HL-60/S4 treated with phorbol 12-myristate 13-acetate at 8.2 ng/mL for 4 days and 3 days (cell line): ENCODE measurements around the gene IFI27L1.

Experiments
- in situ Hi-C: fragments of 300-500 bp; cut with MboI; formaldehyde crosslinking; loops from 2 replicates; pipeline ENCODE4 v1.15.0; 2022; ENCODE audit warnings: low sequenced_read_pairs

The IFI27L1 gene

GRCh38 chr14:94113490-94113889 lies 32.4 kb downstream of the IFI27L1 start:
- in situ Hi-C loops, result no loop called here

GRCh38 chr14:94113908-94114588 lies 32.9 kb downstream of the IFI27L1 start:
- in situ Hi-C loops, result no loop called here

GRCh38 chr14:94114589-94115057 lies 33.5 kb downstream of the IFI27L1 start:
- in situ Hi-C loops, result no loop called here

- in situ Hi-C loops, result no loop called here
Observed at GRCh38 chr14:94115058-94115591, 34.0 kb downstream of the IFI27L1 start.

GRCh38 chr14:94115631-94116030 lies 34.5 kb downstream of the IFI27L1 start:
- in situ Hi-C loops, result no loop called here

GRCh38 chr14:94116701-94117100 lies 35.6 kb downstream of the IFI27L1 start:
- in situ Hi-C loops, result no loop called here

GRCh38 chr14:94117856-94118255 lies 36.7 kb downstream of the IFI27L1 start:
- in situ Hi-C loops, result no loop called here

GRCh38 chr14:94119071-94119470 lies 38.0 kb downstream of the IFI27L1 start:
- in situ Hi-C loops, result no loop called here

GRCh38 chr14:94120667-94121340 lies 39.7 kb downstream of the IFI27L1 start:
- in situ Hi-C loops, result no loop called here

GRCh38 chr14:94121485-94121884 lies 40.4 kb downstream of the IFI27L1 start:
- in situ Hi-C loops, result no loop called here

- in situ Hi-C loops, result no loop called here
Observed at GRCh38 chr14:94122438-94122837, 41.3 kb downstream of the IFI27L1 start.

GRCh38 chr14:94123296-94123695 lies 42.2 kb downstream of the IFI27L1 start:
- in situ Hi-C loops, result no loop called here

- in situ Hi-C loops, result no loop called here
Observed at GRCh38 chr14:94123868-94124267, 42.8 kb downstream of the IFI27L1 start.

GRCh38 chr14:94124582-94125377 lies 43.7 kb downstream of the IFI27L1 start:
- in situ Hi-C loops, result no loop called here

GRCh38 chr14:94125659-94126418 lies 44.7 kb downstream of the IFI27L1 start:
- in situ Hi-C loops, result no loop called here

- in situ Hi-C loops, result no loop called here
Observed at GRCh38 chr14:94126419-94126677, 45.2 kb downstream of the IFI27L1 start.

GRCh38 chr14:94126800-94127199 lies 45.7 kb downstream of the IFI27L1 start:
- in situ Hi-C loops, result no loop called here

- in situ Hi-C loops, result no loop called here
Observed at GRCh38 chr14:94127330-94127729, 46.2 kb downstream of the IFI27L1 start.

GRCh38 chr14:94128216-94128839 lies 47.2 kb downstream of the IFI27L1 start:
- in situ Hi-C loops, result no loop called here

GRCh38 chr14:94129111-94129757 lies 48.1 kb downstream of the IFI27L1 start, which contains the start of gene IFI27L2:
Gene IFI27L2, minus strand, starts transcription at chr14:94129604. Its CDS starts 40 bp downstream, at chr14:94129564.
- in situ Hi-C loops, result no loop called here
